GM18507 (cell line): ENCODE results near the gene CYS1.

Source experiments
- DNase-seq: peaks from one replicate; pipeline ENCODE4 v3.0.0; 2011; ENCODE audit warnings: low read depth; ENCODE audit not compliant: insufficient read length; ENCODE audit errors: extremely low spot score
- FAIRE-seq: peaks from 2 replicates; lab custom pipeline; 2011; peaks lifted over from hg19 to GRCh38; lab: Jason Lieb, UNC

Gene CYS1

DNA sequence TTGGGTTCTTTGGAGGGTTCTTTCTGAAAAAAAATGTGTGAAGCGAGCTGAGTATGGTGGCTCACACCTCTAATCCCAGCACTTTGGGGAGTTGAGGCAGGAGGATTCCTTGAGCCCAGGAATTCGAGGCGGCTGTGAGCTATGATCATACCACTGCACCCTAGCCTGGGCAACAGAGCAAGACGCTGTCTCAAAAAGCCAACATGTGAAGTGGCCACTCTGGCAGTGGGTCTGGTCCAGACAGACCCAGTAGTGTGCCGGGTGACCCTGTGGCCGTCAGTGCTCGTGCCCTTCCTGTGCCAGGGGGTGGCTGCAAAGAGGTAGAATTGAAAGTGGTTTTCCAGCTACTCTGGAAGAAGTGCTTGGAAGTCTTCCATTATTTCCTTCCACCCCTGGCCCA lies 25.2 kb downstream of the CYS1 start:
- FAIRE-seq (no peak), DNase-seq (no peak)

GRCh38 chr2:10054424-10054823 lies 25.8 kb downstream of the CYS1 start:
- no peak for FAIRE-seq

DNA sequence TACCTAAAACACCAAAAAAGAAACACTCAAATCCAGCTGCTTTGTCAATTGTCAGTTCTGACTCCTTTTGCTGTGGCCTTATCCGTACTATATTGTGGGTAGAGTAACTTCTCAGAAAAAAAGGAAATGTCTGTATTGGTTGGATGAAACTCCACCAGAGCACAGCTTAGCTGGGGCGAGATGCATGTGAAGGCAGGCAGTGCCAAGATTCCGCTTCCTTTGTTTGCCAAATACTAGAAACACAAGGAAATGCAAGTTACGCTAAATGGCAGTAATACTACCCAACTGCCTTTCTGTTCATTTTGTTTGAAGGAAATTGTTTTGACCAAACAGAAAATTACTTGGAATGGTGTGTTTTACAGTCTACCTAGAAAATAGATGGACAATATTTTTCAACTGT lies 26.9 kb downstream of the CYS1 start:
- FAIRE-seq (no peak), DNase-seq (no peak)

More at GRCh38 chr2:10054424-10054823, 25.8 kb downstream of the CYS1 start:
- no peak for DNase-seq

DNA sequence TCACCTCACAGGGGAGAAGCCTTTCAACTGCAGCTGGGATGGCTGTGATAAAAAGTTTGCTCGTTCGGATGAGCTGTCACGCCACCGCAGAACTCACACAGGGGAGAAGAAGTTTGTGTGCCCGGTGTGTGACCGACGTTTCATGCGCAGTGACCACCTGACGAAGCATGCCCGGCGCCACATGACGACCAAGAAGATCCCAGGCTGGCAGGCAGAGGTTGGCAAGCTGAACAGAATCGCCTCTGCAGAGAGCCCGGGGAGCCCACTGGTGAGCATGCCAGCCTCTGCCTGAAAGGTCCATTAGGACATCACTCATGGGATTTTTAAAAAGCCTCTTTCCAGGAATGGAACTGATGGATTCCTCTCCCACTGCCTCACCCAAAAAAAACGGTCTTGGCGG lies 28.0 kb downstream of the CYS1 start:
- no peak for DNase-seq
- FAIRE-seq: no peak

GRCh38 chr2:10048501-10049171 lies 31.6 kb downstream of the CYS1 start:
- FAIRE-seq: no peak
- DNase-seq: no peak

DNA sequence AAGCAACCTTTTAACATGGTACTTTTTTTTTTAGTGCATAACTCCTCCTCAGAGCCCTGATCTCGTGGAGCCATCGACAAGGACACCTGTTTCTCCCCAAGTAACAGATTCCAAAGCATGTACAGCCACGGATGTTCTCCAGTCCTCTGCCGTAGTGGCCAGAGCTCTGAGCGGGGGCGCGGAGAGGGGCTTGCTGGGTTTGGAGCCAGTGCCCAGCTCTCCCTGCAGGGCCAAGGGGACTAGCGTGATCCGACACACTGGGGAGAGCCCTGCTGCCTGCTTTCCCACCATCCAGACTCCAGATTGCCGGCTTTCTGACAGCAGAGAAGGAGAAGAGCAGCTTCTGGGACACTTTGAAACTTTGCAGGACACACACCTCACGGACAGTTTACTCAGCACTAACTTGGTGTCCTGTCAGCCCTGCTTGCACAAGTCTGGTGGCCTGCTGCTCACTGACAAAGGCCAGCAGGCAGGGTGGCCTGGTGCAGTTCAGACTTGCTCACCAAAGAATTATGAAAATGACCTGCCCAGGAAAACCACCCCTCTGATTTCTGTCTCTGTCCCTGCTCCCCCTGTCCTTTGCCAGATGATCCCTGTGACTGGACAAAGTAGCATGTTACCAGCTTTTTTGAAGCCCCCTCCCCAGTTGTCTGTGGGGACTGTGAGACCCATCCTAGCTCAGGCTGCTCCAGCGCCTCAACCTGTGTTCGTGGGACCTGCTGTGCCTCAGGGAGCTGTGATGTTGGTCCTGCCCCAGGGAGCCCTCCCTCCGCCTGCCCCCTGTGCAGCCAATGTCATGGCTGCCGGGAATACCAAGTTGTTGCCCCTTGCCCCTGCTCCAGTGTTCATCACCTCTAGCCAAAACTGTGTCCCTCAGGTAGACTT lies 32.4 kb downstream of the CYS1 start:
- no peak for FAIRE-seq

GRCh38 chr2:10046931-10047330 lies 33.3 kb downstream of the CYS1 start:
- FAIRE-seq: no peak
- no peak for DNase-seq

More for the DNA sequence above, 32.4 kb downstream of the CYS1 start:
- no peak for DNase-seq

- FAIRE-seq: no peak
- no peak for DNase-seq
These were observed 34.5 kb downstream of the CYS1 start for GRCh38 chr2:10045561-10046355.

- DNase-seq (peak; percentile 86), FAIRE-seq (peak; percentile 83)
These were observed 36.2 kb downstream of the CYS1 start for GRCh38 chr2:10043906-10044601.

- peak; percentile 85 for DNase-seq
- peak; percentile 54 for FAIRE-seq
These were observed 36.8 kb downstream of the CYS1 start, which contains the start of gene KLF11 for GRCh38 chr2:10043256-10043905. KLF11 (plus strand) TSS chr2:10043550; CDS start chr2:10043717, 167 bp downstream.

GRCh38 chr2:10042301-10043161 lies 37.7 kb downstream of the CYS1 start:
- no peak for FAIRE-seq

DNA sequence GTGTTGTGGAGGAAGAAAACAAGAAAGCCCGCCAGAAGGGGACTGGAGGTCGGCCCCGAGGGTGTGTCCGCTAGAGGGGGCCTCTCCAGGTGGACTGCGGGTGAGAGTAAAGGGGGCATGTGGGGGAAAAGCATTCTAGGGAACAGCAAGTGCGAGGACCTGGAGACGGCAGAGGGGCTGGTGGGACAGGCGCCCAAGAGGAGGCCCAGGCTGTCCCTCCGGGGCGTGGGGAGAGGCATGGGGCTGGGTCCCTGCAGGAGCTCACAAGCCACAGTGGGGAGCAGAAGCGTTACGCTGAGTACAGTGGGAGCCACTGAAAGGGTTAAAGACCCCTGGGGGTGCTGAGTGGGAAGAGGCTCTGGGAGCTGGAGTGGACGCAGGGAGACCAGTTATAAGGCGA lies 38.5 kb downstream of the CYS1 start:
- no peak for FAIRE-seq
- no peak for DNase-seq

More at GRCh38 chr2:10042301-10043161, 37.7 kb downstream of the CYS1 start:
- DNase-seq: no peak

GRCh38 chr2:10039658-10040410 lies 40.4 kb downstream of the CYS1 start:
- DNase-seq (no peak), FAIRE-seq (no peak)

DNA sequence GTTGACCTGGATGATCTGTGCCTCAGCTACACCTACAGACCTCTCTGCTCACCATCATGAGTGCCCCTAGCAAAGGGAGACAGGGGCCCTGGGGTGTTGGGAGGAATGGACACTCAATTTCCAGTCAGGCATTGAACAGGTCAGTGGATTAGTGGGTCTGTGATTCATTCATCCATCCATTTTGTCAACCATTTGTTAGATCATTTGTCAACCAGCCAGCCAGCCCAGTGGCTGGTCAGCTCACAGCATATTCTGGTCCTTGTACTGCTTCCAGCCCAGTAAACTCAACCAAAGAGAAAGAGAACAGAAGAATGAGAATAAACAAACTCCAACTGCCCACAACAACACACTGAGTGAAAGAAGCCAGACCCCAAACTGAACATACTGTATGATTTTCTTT lies 41.5 kb downstream of the CYS1 start:
- no peak for FAIRE-seq
- DNase-seq: no peak

GRCh38 chr2:10038123-10038522 lies 42.1 kb downstream of the CYS1 start:
- no peak for DNase-seq
- FAIRE-seq: no peak

DNA sequence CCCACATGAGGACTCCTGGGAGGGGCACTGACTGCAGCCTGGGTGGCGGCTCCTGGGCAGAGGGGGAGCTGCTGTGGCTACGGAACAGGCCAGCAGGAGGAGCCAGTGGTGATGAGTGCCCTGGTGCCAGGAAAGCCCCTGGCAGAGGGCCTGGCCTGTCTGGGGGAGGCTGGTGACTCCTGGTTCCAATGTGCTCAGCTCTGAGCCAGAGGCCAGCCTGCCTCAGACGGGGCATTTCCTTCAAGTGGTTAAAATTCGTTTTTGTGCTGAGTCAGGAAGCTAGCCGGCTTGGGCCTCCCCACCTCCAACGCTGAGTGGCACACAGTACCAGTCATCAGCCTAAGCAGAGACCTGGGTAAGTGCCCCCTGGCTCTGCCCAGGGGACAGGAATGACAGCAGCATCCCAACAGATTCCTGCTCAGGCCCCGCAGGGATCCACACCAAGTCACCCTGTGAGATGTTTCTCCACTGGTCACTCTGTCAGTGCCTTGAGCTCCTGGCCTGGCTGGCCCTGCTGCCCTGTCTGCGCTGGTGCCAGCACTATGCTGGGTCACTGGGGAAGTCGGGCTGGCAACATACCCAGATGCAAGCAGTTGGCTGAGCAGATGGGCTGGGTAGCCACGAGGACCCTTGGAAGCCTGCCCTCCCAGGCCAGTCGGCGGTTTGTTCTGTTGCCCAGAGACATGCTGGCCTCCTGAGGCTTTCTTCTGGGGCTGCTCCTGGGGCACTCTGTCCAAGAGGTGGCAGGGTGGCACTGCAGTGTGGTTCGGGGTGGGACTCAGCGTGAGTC lies 43.9 kb downstream of the CYS1 start:
- FAIRE-seq (no peak), DNase-seq (no peak)

DNA sequence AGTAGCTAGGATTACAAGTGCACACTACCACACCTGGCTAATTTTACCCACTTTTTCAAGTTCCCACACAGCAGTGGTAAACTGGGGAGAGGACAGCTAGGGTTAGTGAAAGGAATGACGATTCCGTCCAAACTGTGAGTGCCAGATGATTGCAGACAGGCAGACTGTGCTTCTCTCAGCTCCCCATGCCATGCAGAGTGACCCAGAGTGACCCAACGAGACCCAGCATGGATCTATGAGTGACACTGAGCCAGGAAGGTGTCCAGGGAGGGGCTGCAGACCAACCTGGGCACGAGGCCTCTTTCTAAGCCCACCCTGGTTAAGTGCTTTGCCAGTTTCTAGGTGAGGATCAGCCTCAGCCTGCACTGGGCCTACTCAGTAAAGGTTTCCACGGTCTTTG lies 44.6 kb downstream of the CYS1 start:
- FAIRE-seq: no peak

More for the DNA sequence above, 44.6 kb downstream of the CYS1 start:
- no peak for DNase-seq
